Natural killer cell (primary cell): ENCODE data around the gene COL5A2. TPM values are rescaled to one million over a fixed set of nuclear protein-coding genes. Genes with fewer than 3 reads are reported as not detected.

Source experiments
- ATAC-seq, 3 donors: fragments of 150-1000 bp in 2 of 3; fragments of 200-7000 bp in 1 of 3; cut with Tn5 transposase; 1 replicate in 1 of 3; 2 replicates in 2 of 3; pipeline ENCODE4 v1.10.0; 2021; ENCODE audit warnings: mild to moderate bottlenecking in 2 of 3, moderate library complexity in 2 of 3
- DNase-seq, 2 donors: peaks; one replicate each; pipeline versions ENCODE4 v3.0.0 to v3.0.0-alpha.2; 2013 to 2021; ENCODE audit warnings: mixed read lengths in 1 of 2
- H3K27ac ChIP-seq: one replicate; pipeline ENCODE4 v1.5.1; 2013; ENCODE audit warnings: mild to moderate bottlenecking, low read length
- H3K27me3 ChIP-seq: one replicate; pipeline ENCODE4 v1.6.1; 2013; ENCODE audit warnings: low read length; ENCODE audit not compliant: control insufficient read depth, insufficient read depth
- H3K36me3 ChIP-seq: one replicate; pipeline ENCODE4 v1.6.1; 2013; ENCODE audit warnings: low read length; ENCODE audit not compliant: control insufficient read depth, insufficient read depth
- H3K4me1 ChIP-seq: one replicate; pipeline ENCODE4 v1.6.1; 2013; ENCODE audit warnings: low read length; ENCODE audit not compliant: control insufficient read depth, insufficient read depth
- H3K4me3 ChIP-seq: one replicate; pipeline ENCODE4 v1.5.1; 2013; ENCODE audit warnings: low read length
- H3K9me3 ChIP-seq: one replicate; pipeline ENCODE4 v1.6.1; 2013; ENCODE audit warnings: low read length; ENCODE audit not compliant: control insufficient read depth, insufficient read depth
- H3K27ac Mint-ChIP-seq, 2 donors: one replicate each; pipeline ENCODE4 v1.8.0; 2022; ENCODE audit warnings: mild to moderate bottlenecking in 2 of 2, mixed read lengths in 2 of 2, moderate library complexity in 1 of 2
- H3K27me3 Mint-ChIP-seq, 2 donors: one replicate each; pipeline ENCODE4 v1.8.0; 2022; ENCODE audit warnings: low read depth in 2 of 2, mixed read lengths in 2 of 2
- H3K36me3 Mint-ChIP-seq: one replicate; pipeline ENCODE4 v1.8.0; 2022; ENCODE audit warnings: mixed read lengths
- H3K4me1 Mint-ChIP-seq, 2 donors: one replicate each; pipeline ENCODE4 v1.8.0; 2022; ENCODE audit warnings: mixed read lengths in 2 of 2
- H3K4me3 Mint-ChIP-seq: one replicate; pipeline ENCODE4 v1.8.0; 2022; ENCODE audit warnings: mild to moderate bottlenecking, moderate library complexity, mixed read lengths
- H3K9me3 Mint-ChIP-seq, 2 donors: one replicate each; pipeline ENCODE4 v1.8.0; 2022; ENCODE audit warnings: mixed read lengths in 2 of 2
- CTCF ChIP-seq: fragments of 200-600 bp; IDR thresholded peaks from one replicate; pipeline ENCODE4 v1.8.0; 2022; ENCODE audit warnings: antibody characterized with exemption
- WGBS: methylation state at CpG from one replicate; pipeline ENCODE4 v1.1.7; 2013; ENCODE audit warnings: missing lambda C conversion rate; ENCODE audit not compliant: insufficient coverage; 5-methylcytosine and 5-hydroxymethylcytosine counted together
- intact Hi-C: fragments of 100-400 bp; cut with micrococcal nuclease; formaldehyde crosslinking; loops from one replicate; pipeline ENCODE4 v1.14.2; 2022
- total RNA-seq, 4 donors: library from RNA; stranded (reverse); fragments of 120-200 nt in 1 of 4; gene quantifications; one replicate each; pipeline versions ENCODE4 v1.2.3 to v1.2.4, GENCODE V29; 2013 to 2022

Gene COL5A2
- total RNA-seq, 3 donors from 2014 or later (not counting 1 experiment from before 2014, with no cell fraction given), result 0.38 to 0.68 (median 0.63) TPM

DNA sequence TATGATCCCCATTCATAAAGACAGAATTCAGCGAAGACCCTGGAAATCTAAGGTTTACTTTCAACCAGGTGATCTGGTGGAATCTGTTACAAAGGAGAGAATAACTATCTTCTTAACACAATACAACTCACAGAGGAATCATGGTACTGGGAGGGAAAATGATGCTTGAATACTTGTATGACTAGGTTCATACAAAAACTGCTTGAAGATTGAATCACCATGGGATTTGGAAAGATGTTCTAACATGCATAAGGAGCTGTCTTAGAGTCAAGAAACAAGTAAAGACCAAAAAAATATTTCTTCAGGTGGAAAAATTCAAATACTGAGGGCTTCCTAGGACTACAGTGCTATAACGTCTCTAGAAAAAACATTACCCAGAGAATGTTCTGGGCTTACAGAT lies 32.2 kb downstream of the COL5A2 start:
- Histone ChIP-seq H3K36me3 (no peaks in the 10 kb centered on the region), H3K4me1 (no peaks in the 10 kb centered on the region), H3K4me3 (no peak overlapping the region), H3K27ac (no peak overlapping the region), H3K27me3 (no peaks in the 10 kb centered on the region), H3K9me3 (no peaks in the 10 kb centered on the region)
- no peaks in the 10 kb centered on the region for H3K27me3 Mint-ChIP-seq
- no peak for ATAC-seq
- H3K9me3 Mint-ChIP-seq, result peaks cover 2 to 5% of the 10 kb centered on the region in 2 donors
- no peaks in the 10 kb centered on the region for H3K4me1 Mint-ChIP-seq
- 89% methylated on average over 1 of the region's 2 CpGs for WGBS
- no peak overlapping the region for H3K27ac Mint-ChIP-seq
- no peak for TF ChIP-seq CTCF
- intact Hi-C loops, result no loop called here
- no peaks in the 10 kb centered on the region for H3K36me3 Mint-ChIP-seq
- DNase-seq, result no peak
- no peak overlapping the region for H3K4me3 Mint-ChIP-seq

GRCh38 chr2:189146553-189146952 lies 33.0 kb downstream of the COL5A2 start:
- no peaks in the 10 kb centered on the region for H3K9me3 ChIP-seq
- Mint-ChIP-seq H3K27ac (no peak overlapping the region), H3K4me3 (no peak overlapping the region), H3K36me3 (no peaks in the 10 kb centered on the region), H3K27me3 (no peaks in the 10 kb centered on the region), H3K4me1 (no peaks in the 10 kb centered on the region), H3K9me3 (peaks cover 2 to 5% of the 10 kb centered on the region in 2 donors)
- intact Hi-C loops, result no loop called here
- no CpG with 5 or more reads among the region's 2 CpGs for WGBS
- no peaks in the 10 kb centered on the region for H3K36me3 ChIP-seq
- no peak for TF ChIP-seq CTCF
- H3K4me3 ChIP-seq, result no peak overlapping the region
- H3K4me1 ChIP-seq, result no peaks in the 10 kb centered on the region
- no peak overlapping the region for H3K27ac ChIP-seq
- no peaks in the 10 kb centered on the region for H3K27me3 ChIP-seq
- DNase-seq (no peak), ATAC-seq (no peak)

- Histone ChIP-seq H3K36me3 (no peaks in the 10 kb centered on the region), H3K4me3 (no peak overlapping the region), H3K27me3 (no peaks in the 10 kb centered on the region), H3K9me3 (no peaks in the 10 kb centered on the region), H3K27ac (no peak overlapping the region), H3K4me1 (no peaks in the 10 kb centered on the region)
- no peaks in the 10 kb centered on the region for H3K36me3 Mint-ChIP-seq
- 89% methylated on average over 1 of the region's 3 CpGs for WGBS
- DNase-seq (no peak), ATAC-seq (no peak)
- no peaks in the 10 kb centered on the region for H3K4me1 Mint-ChIP-seq
- TF ChIP-seq CTCF, result no peak
- no peaks in the 10 kb centered on the region for H3K27me3 Mint-ChIP-seq
- intact Hi-C loops, result no loop called here
- H3K4me3 Mint-ChIP-seq, result no peak overlapping the region
- H3K27ac Mint-ChIP-seq, result no peak overlapping the region
- H3K9me3 Mint-ChIP-seq, result peaks cover 2 to 5% of the 10 kb centered on the region in 2 donors
Observed at GRCh38 chr2:189144700-189145211, 34.8 kb downstream of the COL5A2 start.

DNA sequence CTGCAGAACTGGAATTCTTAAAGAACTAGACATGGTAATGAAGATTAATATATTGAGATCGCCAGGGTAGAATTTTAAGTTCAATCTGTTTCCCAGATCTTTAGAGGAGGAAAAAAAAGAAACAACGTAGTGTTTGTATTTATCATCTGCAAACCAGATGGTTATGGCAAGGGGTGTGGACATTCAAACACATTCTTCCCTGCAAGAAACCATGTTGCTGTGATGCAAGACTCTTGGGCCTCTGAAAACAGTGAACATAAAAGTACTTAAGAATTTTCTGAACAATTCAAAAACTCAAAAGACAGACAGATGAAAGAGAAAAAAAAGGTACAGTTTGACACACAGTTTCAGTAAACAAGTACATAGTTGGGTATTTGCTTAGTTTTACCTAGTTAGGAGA lies 35.6 kb downstream of the COL5A2 start:
- no peak for ATAC-seq
- H3K9me3 ChIP-seq, result no peaks in the 10 kb centered on the region
- H3K4me1 ChIP-seq, result no peaks in the 10 kb centered on the region
- intact Hi-C loops, result loop anchor here (2.0 kb wide), 1 partner anchor 269 kb away; no protein-coding TSS in a partner anchor
- Mint-ChIP-seq H3K9me3 (peaks cover 2 to 5% of the 10 kb centered on the region in 2 donors), H3K4me3 (no peak overlapping the region), H3K27ac (no peak overlapping the region), H3K4me1 (no peaks in the 10 kb centered on the region), H3K27me3 (no peaks in the 10 kb centered on the region), H3K36me3 (no peaks in the 10 kb centered on the region)
- no peaks in the 10 kb centered on the region for H3K36me3 ChIP-seq
- 88% methylated on average over 2 of the region's 2 CpGs for whole genome bisulfite sequencing
- no peak for TF ChIP-seq CTCF
- H3K27ac ChIP-seq, result no peak overlapping the region
- no peak overlapping the region for H3K4me3 ChIP-seq
- no peak for DNase-seq
- no peaks in the 10 kb centered on the region for H3K27me3 ChIP-seq
